HG03039 (cell line): ENCODE data around the gene KCNAB2.

Experiments used
- ATAC-seq: cut with Tn5 transposase; IDR thresholded peaks from one replicate; pipeline ENCODE4 v1.9.1; 2021; ENCODE audit warnings: mild to moderate bottlenecking, moderate library complexity; ENCODE audit not compliant: unreplicated experiment

KCNAB2 gene

DNA sequence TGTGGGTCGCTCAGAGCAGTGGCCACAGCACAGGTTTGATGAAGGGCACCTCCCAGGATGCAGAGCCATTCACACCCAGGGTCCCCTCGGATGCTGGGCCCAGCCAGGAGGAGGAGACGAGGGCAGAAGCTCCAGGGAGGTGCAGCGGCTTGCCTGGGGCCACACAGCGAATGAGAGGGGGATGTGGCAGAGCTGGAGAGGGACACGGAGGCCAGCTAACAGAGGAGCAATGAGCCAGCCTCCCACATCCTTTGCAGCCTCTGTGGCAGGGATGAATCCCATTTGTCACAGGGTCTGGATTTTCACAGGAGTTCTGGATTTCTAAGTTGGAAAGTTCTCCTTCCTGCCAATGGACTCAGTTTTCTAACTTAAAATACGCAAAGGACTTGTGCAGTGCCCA is 98.5 kb downstream of the KCNAB2 start:
- ATAC-seq, result no peak

DNA sequence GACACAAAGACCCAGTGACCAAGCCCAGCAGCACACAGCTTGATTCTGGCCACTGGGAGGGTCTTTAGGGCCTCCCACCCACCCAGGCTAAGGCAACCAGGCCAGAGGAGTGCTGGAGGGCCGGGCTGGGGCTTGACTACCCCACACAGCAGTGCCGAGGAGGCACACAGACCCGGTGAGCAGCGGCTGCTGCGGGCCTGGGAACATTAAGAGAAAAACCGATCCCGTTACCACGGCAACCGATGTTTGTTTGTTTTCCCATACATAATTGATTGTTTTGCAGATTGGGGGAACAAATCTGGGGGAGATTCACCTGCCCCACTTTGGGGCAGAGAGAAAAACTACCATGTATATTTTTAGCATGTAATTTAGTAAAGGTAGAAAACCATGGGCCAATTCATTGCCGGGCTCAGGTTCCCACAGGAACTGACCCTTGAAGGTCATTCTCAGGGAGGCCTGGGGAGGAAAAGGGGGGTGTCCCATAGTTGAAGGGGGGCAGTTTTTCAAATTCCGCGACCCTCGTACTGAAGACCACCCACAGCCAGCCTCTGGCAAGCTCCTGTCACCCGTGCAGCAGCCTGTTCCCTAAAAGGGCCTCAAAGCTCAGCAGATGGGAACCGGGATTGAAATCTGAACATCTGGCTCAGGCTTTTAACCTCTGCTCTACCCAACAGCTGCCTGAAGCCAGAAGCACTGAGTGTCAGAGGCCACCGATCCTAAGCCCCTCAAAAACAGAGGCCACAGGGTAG is 99.1 kb downstream of the KCNAB2 start:
- ATAC-seq, result no peak

DNA sequence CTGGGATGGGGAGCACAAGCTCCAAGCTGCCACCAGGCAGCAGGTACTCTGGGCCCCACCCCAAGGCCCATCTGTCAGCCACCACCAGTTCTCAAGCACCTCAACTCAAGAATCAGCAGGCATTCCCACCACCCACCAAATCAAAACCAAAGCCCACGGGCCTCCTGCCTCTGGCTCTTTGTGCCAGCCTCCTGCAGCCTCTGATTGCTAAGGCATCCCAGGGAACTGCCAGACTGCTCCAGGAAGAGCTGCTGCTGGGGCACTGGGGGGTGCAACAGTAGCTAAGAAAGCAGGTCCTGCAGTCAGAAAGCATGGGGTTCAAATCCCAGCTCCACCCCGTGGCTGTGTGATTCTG is 99.7 kb downstream of the KCNAB2 start:
- ATAC-seq, result no peak

DNA sequence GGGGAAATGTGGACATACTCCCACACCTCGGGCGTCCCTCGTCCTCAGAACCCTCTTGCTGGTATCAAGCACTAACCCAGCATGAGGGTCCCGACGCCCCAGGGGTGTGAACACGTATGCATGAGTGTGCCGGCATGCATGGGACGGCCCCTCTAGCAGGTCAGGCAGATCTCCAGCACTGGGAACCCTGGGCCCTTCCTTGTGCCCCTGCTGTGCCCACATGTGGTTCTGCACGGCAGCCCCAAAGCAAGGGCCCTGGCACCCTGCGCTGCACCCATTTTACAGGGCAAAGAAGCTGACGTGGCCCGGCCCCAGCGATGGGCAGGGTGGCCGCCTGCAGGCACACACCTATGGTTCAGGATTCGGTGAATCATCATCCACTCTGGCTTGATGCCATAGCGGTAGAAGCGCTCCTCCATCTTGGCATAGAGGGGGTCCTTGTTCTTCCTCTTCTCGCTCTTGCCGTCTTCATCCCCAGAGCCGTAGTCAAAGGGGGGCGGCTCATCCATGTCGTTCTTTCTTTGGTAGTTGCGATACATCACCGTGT is 100.2 kb downstream of the KCNAB2 start:
- no peak for ATAC-seq

DNA sequence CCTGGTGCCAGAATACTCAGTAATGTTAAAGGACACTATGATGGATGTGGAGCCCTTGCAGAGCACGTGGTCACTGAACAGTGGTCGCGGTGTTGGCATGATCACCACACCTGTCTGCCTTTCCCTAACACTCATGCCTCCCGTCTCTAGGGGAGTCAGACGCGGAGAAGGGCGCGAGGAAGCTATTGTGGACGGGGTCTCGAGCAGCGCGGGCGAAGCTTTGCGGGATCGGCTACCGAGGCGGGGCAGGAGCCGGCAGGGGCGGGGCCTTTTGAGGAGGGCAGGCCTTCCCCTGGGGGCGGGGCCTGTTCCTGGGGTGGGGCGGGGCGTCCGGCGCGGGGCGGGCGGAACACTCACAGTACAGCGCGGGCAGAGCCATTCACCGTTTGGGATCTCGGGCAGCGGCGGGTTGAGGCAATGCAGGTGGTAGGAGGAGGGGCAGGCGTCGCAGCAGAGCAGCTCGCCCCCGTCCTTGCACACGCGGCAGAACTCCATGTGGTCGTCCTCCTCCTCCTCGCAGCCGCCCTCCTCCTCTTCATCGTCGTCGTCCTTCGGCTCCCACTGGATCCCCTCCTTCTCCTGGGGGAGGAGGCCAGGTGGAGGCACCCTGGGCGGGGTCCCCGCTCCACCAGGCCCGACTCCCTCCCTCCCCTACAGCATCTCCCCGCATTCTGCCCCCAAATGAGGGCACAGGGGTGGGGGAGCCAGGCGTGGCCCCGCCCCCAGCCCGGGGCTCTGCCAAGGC is 103.0 kb downstream of the KCNAB2 start:
- ATAC-seq, result no peak

DNA sequence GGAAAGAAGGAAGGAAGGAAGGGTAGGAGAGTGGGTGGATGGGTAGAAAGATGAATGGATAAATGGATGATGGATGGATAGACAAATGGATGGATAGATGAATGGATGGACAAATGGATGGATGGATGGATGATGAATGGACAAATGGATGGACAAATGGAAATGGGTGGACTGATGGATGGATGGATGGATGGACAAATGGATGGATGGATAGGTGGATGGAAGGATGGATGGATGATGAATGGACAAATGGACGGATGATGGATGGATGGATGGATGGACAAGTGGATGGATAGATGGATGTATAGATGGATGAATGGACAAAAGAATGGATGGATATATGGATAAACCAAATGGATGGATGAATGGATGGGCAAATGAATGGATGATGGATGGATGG is 103.9 kb downstream of the KCNAB2 start:
- ATAC-seq, result no peak

DNA sequence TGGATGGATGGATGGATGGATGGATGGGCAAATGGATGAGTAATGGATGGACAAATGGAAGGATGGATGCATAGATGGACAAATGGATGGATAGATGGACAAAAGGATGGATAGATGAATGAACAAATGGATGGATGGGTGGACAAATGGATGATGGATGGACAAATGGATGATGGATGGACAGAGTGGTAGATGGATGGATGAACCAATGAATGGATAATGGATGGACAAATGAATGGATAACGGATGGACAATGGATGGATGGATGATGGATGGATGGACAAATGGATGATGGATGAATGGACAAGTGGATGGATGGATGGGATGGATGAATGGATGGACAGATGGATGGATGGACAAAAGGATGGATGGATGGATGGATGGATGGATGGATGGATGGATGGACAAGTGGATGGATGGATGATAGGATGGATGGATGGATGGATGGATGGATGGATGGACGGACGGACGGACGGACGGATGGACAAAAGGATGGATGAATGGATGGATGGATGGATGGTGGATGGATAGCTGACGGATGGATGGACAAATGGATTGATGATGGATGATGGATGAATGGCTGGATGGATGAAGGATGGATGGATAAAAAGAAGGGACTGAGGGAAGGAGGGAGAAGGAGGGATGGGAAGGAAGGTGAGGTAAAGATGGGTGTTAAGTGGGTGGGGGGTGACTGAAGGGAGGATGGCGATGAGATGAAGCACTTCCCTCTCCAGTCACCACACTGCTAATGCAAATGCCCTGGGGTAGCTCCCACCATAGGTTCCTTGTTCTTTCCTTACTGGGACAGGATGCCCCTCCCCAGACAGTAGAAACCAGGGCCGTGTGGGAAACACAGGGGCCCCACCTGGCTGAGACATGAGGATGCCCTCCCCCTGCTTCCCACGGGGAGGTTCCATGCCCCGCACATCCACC is 104.6 kb downstream of the KCNAB2 start:
- no peak for ATAC-seq
